Sigmoid colon (tissue), 4 donors: ENCODE data around the gene ZNF594.
"Not testable (repeated sequence)": the region's sequence is repeated elsewhere in the genome, so short reads cannot be mapped to it uniquely, and the experiment has no call there.

Experiments used
- CTCF ChIP-seq, 4 experiments: fragments of 450-650 bp in 3 of 4; fragments of 200-600 bp in 1 of 4; IDR thresholded peaks; one replicate each; pipeline ENCODE4 v1.5.1; 2016 to 2019; ENCODE audit warnings: antibody characterized with exemption in 4 of 4, mild to moderate bottlenecking in 3 of 4, moderate library complexity in 2 of 4
- EP300 ChIP-seq, 4 donors: sonication (generic); formaldehyde crosslinking; IDR thresholded peaks; one replicate each; pipeline ENCODE4 v1.6.1; 2017; ENCODE audit warnings: antibody characterized with exemption in 4 of 4
- POLR2A ChIP-seq, 2 donors: fragments of 450-650 bp; IDR thresholded peaks; one replicate each; pipeline ENCODE4 v1.6.1; 2016; ENCODE audit warnings: antibody characterized with exemption in 2 of 2, mild to moderate bottlenecking in 2 of 2, moderate library complexity in 2 of 2
- POLR2AphosphoS5 ChIP-seq, 4 donors: sonication (generic); formaldehyde crosslinking; IDR thresholded peaks; one replicate each; pipeline ENCODE4 v1.6.1; 2017; ENCODE audit warnings: antibody characterized with exemption in 4 of 4

DNA sequence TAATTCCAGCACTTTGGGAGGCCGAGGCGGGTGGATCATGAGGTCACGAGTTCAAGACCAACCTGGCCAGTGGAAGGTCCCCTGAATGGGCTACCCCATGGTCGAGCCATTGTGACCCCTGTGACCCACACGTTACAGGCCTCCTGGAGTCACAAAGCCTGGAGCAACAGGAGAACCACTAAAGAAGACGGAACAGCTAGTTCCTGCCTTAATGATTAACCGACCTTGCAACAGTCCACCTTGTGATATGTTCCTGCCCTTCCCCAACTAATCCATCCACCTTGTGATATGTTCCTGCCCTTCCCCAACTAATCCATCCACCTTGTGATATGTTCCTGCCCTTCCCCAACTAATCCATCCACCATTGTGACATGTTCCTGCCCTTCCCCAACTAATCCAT lies 48.1 kb upstream of the ZNF594 start:
- not testable (repeated sequence) for TF ChIP-seq POLR2A, CTCF, POLR2AphosphoS5, EP300 (IDR thresholded peaks at IDR 0.05)
